Ecto neural progenitor cell (in vitro differentiated cells): ENCODE measurements around the gene NANOS3.
"Not testable (repeated sequence)": the region's sequence is repeated elsewhere in the genome, so short reads cannot be mapped to it uniquely, and the experiment has no call there.

Experiments used
- DNase-seq: peaks from one replicate; pipeline ENCODE4 v3.0.0-alpha.2; 2018; ENCODE audit warnings: low spot score

Gene NANOS3

DNA sequence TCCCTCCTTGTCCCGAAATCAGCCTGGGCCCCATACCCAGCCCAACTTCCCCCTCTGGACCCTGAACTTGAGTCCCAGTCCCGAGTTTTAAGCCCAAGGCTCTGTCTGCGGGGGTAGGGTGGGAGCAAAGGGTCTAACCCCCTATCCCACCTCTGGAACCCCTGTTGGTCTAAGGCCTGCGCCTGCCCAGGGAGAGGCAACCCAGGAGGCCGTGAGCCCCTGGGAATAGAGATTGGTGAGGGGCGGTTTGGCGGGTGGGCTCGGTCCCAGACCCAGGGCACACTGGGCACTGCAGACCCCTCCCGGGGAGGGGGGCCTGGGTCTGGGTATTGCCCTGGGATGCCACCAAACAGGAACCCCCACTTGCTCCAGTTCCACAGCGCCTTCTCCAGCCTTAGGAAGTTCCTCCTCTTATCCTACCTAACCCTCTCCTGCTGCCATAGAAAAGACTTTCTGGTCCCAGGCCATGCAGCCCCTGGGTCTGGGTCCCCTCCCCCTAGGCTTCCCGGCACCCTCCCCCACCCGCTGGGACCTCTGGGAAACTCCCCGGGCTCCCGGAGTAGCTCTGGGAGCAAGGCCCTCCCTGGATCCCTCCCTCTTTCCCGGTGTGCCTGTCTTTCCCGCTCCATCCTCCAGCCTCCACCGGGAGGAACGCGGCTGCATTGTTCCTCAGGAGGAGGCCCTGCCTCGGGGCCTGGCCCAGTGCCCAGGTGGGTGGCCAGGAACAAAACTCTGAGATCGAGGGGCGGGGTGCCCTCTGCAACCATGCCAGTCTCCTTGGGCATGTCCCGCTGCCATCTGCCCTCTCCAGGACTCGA, 33.6 kb upstream of the NANOS3 start:
- DNase-seq, result peak; percentile 71

DNA sequence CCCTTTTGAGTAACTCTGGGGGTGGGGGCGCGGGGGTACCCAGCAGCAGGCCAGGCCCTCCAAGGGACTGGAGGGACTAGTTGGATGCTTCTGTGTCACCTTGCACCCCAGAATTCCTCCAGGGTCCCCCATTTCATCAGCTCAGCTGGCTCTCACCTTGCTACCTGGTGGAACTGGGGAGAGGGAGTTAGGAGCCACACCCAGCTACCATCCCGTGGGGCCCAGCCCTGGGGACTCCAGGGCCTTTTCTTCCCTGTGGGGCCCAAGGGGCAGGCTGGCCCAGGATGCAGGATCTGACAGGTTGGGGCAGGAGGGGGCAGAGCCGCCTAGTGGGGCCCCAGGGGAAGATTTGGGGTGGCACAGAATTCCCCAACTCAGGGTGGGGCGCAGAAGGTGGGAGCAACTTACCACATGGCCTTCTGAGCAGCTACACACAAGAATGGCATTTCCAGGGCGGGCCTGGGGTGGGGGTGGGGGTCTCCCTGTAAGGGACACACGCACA, 32.8 kb upstream of the NANOS3 start:
- no peak for DNase-seq

GRCh38 chr19:13846557-13847406, 30.2 kb upstream of the NANOS3 start:
- DNase-seq, result peak; percentile 96

- peak; percentile 93 for DNase-seq
These were observed 29.3 kb upstream of the NANOS3 start for GRCh38 chr19:13847407-13848339.

DNA sequence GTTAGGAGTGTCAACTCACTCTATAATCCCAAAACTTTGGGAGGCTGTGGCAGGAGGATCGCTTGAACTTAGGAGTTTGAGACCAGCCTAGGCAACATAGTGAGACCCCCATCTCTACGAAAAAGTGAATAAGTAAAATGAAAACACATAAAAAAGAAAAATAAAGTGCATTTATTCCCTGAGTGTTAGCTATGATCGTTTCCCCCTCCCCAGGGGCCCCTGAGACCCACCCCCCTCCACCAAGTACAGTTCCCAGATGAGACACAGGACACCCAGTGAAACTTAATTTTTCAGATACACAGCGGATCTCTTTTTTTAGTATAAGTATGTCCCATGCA, 28.6 kb upstream of the NANOS3 start:
- peak; percentile 32 for DNase-seq

DNA sequence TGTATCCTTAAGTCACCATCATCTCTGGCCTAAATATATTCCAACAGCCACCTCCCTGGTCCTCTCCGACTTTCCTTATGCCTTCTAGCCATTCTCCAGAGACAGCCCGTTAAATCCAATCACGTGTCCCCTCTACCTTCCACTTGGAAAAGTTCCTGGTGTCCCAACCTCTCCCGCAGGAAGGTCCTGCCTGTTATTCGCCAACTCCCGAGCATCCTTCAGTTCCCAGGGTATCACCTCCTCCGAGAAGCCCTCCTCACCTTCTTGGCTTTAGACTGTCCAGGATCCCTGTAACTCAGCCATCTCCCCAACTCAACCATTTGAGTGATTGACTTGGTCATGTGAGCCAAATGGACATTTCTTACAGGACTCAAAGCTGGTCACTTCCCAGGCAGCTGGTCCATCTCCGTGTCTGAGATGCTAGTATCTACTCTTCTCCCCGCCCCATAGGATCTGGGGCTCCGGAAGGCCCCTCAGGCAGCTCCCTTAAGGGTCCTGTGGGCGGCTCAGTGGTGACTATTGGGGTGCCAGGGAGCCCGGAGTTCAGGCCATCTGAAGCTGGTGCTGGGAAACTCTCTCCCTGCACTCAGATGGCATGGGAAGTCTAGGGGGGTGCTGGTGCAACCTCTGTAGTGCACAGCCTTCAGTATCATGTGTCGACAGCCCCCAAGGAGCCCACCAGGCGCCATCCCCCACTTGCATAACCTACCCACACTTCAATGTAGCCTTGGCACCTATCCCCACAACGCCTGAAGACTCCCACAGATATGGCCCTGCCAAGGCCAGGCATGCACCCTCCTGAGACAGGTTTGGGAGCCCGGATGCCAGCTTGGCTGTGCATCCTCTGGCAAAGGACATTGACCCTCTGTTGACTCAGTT, 27.9 kb upstream of the NANOS3 start:
- DNase-seq, result peak; percentile 35

- DNase-seq, result peak; percentile 87
These were observed 26.7 kb upstream of the NANOS3 start for GRCh38 chr19:13849991-13850909.

DNA sequence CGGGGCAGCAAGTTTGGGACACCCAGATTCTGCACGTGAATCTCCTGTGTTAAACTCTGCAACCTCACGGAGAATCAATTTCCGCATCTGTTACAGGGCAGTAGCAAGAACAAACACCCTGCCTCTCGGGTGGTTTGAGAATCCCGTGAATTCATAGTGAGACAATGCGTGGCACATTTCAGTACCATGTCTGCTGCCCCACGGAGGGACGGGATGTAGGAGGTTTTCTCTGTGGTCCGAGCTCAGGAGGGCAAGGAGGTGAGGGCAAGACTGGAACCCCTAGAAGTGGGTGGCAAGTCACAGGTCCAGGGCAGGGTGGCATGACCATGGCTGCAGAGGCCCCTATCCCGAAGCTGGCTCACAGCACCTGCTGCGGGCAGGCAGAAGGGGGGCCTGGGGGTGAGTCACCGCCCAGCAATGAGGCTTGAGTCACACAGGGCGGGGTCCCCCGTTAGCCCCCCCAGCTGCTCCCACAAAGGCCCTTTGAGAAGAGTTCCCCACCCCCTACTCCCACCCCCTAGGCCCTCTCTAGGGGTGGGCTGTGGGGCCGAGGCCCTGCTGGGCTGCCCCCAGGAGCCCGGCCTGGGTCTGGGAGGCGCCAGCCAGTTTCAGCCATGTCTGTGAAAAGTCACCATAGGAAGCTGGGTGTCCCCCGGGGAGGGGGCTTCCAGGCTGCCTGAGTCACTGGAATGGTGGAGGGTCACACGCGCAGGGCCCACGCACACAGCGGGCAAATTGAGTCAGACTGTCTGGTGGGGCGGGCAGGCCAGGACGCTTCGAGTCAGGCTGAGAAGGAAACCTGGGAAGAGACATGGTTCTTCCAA, 25.8 kb upstream of the NANOS3 start:
- no peak for DNase-seq

DNA sequence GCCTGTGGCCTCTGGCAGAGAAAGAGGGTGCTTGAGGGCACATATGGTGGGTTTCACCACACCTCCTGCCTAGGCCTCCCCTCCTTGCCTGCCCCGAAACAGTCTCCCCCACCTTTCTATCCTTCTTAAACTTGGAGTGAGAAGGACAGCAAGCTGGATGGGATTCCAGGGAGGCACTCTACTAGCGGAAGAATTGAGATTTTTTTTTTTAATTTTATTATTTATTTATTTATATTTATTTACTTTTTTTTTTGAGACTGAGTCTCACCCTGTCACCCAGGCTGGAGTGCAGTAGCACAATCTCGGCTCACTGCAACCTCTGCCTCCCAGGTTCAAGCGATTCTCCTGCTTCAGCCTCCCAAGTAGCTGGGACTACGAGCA, 25.2 kb upstream of the NANOS3 start:
- DNase-seq, result not testable (repeated sequence)

GRCh38 chr19:13852171-13852707, 24.7 kb upstream of the NANOS3 start:
- not testable (repeated sequence) for DNase-seq

DNA sequence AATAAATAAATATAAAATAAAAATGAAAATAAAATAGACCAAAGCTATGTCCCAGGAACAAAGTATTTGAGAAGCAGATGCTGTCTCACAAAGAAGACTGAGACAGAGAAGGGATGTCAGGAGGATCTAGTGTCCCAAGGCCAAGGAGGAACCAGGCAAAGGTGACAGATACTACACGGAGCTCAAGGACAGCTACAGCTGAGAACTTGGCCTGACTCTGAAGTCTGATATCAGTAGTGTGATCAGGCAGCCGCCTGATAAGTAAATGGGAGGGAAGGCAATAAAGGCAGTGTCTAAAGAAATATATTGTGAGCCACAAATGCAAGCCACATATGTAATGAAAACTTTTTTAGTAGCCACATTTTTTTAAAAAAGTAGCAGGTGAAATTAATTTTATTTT, 20.4 kb upstream of the NANOS3 start:
- no peak for DNase-seq

DNA sequence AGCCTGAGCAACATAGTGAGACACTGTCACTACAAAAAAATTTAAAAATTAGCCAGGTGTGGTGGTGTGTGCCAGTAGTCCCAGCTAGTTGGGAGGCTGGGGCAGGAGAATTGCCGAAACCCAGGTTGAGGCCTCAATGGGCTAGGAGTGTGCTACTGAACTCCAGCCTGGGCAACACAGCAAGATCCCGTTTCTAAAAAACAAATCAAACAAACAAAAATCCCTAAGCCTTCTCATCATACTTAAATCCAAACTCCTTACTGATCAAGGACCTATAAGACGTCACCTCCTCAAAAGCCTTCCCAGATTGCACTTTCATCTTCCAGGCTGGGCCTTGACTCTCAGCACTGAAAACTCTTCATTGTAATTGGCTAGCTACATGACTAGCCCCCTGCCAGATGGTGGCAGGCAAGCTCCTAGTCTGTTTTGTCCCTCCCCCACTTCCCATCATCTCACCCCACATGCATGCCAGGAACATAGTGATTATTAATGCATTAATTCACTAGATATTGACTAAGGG, 17.5 kb upstream of the NANOS3 start:
- DNase-seq, result no peak

GRCh38 chr19:13860679-13861391, 16.1 kb upstream of the NANOS3 start:
- DNase-seq, result no peak

GRCh38 chr19:13861392-13861713, 15.6 kb upstream of the NANOS3 start:
- no peak for DNase-seq

DNA sequence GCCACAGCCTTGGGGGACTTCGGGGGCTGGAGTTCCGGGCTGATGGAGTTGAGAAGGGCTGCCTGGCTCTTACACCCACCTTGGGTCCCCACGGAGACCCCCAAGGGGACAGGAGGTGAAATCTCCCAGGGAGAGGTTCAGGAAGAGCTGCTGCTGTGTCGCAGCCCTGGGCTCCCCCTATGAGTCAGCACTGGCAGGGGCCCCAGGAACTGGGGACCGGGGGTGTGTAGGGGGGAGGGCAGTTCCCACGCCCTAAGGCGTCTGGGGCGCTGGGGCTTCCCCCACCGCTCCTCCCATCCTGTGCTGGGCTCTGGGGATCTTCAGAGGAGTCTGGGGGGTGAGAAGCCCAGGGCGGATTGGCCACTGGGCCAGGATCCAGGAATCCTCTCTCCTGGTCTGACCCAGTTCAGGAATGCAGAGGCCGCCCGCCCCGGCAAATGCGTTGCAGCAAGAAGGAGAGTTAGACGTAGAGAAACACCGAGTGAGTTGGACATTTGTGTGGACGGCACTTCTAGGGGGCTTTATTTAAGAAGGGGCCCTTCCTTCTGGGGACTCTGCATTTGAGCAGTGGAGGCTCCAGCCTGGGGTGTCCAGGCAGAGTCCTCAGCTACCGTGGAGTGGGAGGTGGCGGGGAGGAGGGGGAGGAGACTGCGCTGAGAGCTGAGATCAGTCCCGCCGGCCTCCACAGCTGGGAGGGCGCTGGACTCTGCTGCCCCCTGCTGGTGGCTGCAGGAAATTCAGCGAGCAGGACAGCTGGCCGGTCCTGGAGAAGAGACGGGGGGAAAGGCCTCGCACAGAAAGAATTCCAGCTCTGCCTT, 15.0 kb upstream of the NANOS3 start:
- DNase-seq, result peak; percentile 94

- no peak for DNase-seq
These were observed 12.8 kb upstream of the NANOS3 start for GRCh38 chr19:13864046-13864666.
